ENCODE measurements around the gene TTC27. TPM values are rescaled to one million over a fixed set of nuclear protein-coding genes. Genes with fewer than 3 reads are reported as not detected.
"Not testable (repeated sequence)": the region's sequence is repeated elsewhere in the genome, so short reads cannot be mapped to it uniquely, and the experiment has no call there.

TTC27 gene
- total and polyA plus RNA-seq, 10 of the 15 experiments (the other 5 are each of a cell fraction or from before 2014, with no cell fraction given), result 20.4 to 34.9 (median 26.0) TPM

DNA sequence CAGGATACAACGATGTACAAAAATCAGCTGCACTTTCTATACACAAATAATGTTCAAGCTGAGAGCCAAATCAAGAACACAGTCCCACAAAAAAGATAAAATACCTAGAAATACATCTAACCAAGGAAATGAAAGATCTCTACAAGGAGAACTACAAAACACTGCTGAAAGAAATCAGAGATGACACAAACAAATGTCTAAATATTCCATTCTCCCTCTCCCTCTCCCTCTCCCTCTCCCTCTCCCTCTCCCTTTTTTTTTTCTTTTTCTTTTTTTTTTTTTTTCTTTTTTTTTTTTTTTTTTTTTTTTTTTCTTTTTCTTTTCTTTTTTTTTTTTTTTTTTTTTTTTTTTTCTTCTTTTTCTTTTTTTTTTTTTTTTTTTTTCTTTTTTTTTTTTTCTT, 238.6 kb downstream of the TTC27 start:
- in situ Hi-C loops (cut with MboI); H3K9me3 ChIP-seq (replicated peaks; ENCODE audit: control insufficient read depth, insufficient read depth, low read length); RAD21 ChIA-PET (ENCODE audit: unreplicated experiment); POLR2A ChIA-PET; H3K4me1 ChIP-seq (ENCODE audit: control insufficient read depth, insufficient read depth, low read length); H3K4me2 ChIP-seq (ENCODE audit: control insufficient read depth, insufficient read depth); H3K27me3 ChIP-seq (replicated peaks in 1 of 2; ENCODE audit: control insufficient read depth in 2 of 2, insufficient read depth in 2 of 2, low read length in 1 of 2); H3K4me3 ChIP-seq; H4K20me1 ChIP-seq (ENCODE audit: control insufficient read depth, insufficient read depth); H3K79me2 ChIP-seq (ENCODE audit: control insufficient read depth, insufficient read depth, low read length); H3K27ac ChIP-seq (ENCODE audit: control insufficient read depth, insufficient read depth); CTCF ChIA-PET; intact Hi-C loops (cut with micrococcal nuclease; ENCODE audit: unreplicated experiment); ATAC-seq; DNase-seq (ENCODE audit: low read depth, low spot score); H3K9ac ChIP-seq (ENCODE audit: control insufficient read depth, insufficient read depth, low read length); H3K36me3 ChIP-seq (ENCODE audit: control insufficient read depth in 2 of 2, insufficient read depth in 2 of 2, low read length in 1 of 2); BruUV-seq (replicated peaks); H2AFZ ChIP-seq (ENCODE audit: control insufficient read depth, low read depth, low read length); FAIRE-seq; SMC1A ChIA-PET (ENCODE audit: uncharacterized antibody, unreplicated experiment): not testable (repeated sequence)
- 25% methylated on average over 1 of the region's 1 CpG for WGBS (ENCODE audit: insufficient coverage, insufficient replicate concordance, low lambda C conversion rate, missing lambda C conversion rate)

Small RNA genes lying within 50 kb of the gene (microRNA-seq; reads per million reads assigned to microRNA genes)
- not detected for gene MIR4765

Small RNA genes lying within 50 kb of the gene (small RNA-seq; reads per million reads assigned to genes)
- gene MIR4765, result not detected
